VCaP (cell line): ENCODE results near the gene ADAM19.

ENCODE experiments used
- H3K27ac ChIP-seq: fragments of 450-650 bp; 2 replicates; pipeline ENCODE4 v1.5.1; 2017
- CTCF ChIP-seq: fragments of 450-650 bp; conservative IDR thresholded peaks from 2 replicates; pipeline ENCODE4 v1.5.1; 2017; ENCODE audit warnings: mild to moderate bottlenecking, moderate library complexity

Gene ADAM19, protein sequence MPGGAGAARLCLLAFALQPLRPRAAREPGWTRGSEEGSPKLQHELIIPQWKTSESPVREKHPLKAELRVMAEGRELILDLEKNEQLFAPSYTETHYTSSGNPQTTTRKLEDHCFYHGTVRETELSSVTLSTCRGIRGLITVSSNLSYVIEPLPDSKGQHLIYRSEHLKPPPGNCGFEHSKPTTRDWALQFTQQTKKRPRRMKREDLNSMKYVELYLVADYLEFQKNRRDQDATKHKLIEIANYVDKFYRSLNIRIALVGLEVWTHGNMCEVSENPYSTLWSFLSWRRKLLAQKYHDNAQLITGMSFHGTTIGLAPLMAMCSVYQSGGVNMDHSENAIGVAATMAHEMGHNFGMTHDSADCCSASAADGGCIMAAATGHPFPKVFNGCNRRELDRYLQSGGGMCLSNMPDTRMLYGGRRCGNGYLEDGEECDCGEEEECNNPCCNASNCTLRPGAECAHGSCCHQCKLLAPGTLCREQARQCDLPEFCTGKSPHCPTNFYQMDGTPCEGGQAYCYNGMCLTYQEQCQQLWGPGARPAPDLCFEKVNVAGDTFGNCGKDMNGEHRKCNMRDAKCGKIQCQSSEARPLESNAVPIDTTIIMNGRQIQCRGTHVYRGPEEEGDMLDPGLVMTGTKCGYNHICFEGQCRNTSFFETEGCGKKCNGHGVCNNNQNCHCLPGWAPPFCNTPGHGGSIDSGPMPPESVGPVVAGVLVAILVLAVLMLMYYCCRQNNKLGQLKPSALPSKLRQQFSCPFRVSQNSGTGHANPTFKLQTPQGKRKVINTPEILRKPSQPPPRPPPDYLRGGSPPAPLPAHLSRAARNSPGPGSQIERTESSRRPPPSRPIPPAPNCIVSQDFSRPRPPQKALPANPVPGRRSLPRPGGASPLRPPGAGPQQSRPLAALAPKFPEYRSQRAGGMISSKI

DNA sequence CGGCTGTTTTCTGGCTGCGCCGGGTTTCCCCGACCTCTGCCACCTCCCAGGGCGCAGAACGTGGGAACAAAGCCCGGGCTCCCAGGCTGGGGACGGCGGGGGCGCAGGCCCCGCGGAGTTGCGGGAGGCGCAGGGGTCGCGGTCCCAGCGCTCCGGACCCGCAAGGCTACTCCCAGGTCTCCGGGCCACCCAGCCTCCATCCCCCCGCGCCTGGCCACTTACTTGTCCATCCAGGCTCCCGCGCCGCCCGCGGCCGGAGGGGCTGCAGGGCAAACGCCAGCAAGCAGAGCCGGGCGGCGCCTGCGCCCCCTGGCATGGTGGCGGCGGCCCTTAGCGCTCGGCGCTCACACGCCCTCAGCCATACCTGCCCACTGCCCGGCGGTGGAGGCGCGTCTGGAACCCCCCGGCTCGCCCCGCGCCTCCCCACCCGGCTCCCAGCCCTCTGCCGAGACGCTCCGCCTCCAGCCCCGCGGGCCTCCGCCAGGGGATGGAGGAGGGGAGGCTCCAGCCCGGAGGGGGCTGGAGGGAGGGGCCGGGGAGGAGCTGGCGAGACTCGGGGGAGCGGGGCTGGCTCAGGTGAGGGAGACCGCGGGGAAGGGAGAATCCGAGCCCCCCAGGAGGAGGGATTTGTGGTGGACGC is at the start of gene ADAM19:
Gene ADAM19 (minus strand): TSS at position 395 of the 640 bp plus-strand sequence. CDS start 79 bp downstream, at position 316.
- peak within 1 kb of the TSS; percentile 52; the same call in 1 of the 2 replicates for H3K27ac ChIP-seq
- peak; percentile 16; the same call in 1 of the 2 replicates for TF ChIP-seq CTCF

DNA sequence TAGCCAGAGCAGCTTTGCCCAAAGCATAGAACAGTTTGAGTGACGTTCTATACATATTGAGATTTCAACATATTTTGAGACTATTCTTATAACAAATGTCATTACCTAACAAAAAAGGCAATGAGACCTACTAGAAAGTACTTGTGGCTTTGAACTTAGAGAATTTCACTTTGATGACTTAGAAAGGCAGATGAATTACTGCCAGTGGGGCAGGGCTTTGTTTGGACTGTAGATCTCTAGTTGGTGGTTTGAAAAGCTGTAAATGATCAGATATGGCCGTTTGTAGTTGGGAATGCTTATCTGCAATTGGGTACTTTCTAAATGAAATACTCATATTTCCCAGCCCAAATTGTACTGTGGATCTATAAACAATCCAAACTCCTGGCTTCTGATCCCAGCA is 48.6 kb upstream of the ADAM19 start:
- H3K27ac ChIP-seq, result no peak overlapping the region
- TF ChIP-seq CTCF, result no peak

DNA sequence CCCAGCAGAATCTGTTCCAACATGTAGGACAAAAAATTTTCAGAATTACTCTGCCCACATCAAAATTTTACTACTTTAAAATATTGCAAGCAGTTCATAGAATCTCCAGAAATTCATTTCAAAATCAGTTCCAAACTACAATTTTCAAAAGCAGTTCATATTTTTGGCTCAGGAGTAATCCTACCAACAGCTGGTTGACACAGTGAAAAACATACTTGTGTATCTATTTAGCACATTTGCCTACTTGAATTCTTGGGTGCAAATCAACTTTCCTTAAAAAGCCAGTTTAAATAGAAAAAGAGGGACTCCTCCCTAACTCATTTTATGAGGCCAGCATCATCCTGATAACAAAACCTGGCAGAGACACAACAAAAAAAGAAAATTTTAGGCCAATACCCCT is 45.2 kb upstream of the ADAM19 start:
- H3K27ac ChIP-seq, result no peak overlapping the region
- no peak for TF ChIP-seq CTCF

DNA sequence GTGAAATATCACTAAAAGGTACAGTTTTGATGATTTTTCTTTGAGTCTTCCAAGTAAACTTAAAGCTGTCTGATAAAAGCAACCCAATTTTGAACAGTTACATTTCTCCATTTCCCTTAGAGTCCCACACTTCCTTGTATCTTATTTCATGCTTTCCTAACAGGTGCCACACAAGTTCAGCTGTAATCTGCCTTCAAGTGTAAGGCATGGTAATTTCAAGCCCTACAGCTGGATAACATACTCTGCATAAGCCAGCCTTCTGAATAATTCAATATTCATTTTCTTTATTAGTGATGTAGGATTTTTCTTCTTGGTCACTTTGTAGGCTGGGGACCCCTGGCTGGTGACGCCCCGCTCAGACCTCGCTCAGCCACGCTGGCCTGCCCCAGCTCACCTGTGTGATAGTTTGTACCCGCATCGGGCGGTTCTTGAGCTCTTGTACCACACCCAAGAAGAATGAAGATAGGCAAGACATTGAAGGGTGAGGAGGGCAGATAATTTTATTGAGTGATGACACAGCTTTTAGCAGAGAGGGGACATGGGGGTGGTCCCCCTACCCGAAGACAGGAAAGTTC is 42.7 kb upstream of the ADAM19 start:
- TF ChIP-seq CTCF, result no peak

DNA sequence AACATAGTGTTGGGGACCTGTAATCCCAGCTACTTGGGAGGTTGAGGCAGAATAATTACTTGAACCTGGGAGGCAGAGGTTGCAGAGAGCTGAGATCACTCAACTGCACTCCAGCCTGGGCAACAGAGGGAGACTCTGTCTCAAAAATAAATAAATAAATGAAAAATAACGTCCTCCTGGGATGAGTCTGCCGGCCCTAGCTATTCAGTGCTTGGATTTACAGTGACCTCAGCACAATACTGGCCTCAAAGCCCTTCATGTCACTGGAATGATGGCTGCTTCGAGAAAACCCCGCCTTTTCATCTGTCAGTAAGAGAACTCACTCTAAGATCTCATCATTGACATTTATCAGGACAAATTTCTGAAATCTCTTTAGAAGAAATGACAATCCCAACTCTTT is 41.2 kb upstream of the ADAM19 start:
- no peak for TF ChIP-seq CTCF
- no peak overlapping the region for H3K27ac ChIP-seq

More for the DNA sequence above, 42.7 kb upstream of the ADAM19 start:
- H3K27ac ChIP-seq, result no peak overlapping the region

GRCh38 chr5:157613385-157614245 is 38.0 kb upstream of the ADAM19 start:
- no peak for TF ChIP-seq CTCF
- H3K27ac ChIP-seq, result no peak overlapping the region
